Measurements from ENCODE around the gene CMIP. TPM values are rescaled to one million over a fixed set of nuclear protein-coding genes. Genes with fewer than 3 reads are reported as not detected.
"Not testable (repeated sequence)": the region's sequence is repeated elsewhere in the genome, so short reads cannot be mapped to it uniquely, and the experiment has no call there.

CMIP gene
- total RNA-seq, 1 experiment from 2014 or later = 1.4 TPM

- not testable (repeated sequence) for H3K9me3 ChIP-seq, H3K27me3 ChIP-seq, H3K4me3 ChIP-seq, H3K36me3 ChIP-seq, DNase-seq
Observed at GRCh38 chr16:81522851-81523250, 78.2 kb downstream of the CMIP start.

- H3K27me3 ChIP-seq = no peaks in the 10 kb centered on the region
- DNase-seq = peak; percentile 88
- peaks cover 3% of the 10 kb centered on the region for H3K36me3 ChIP-seq
- H3K4me3 ChIP-seq = no peak overlapping the region
- H3K9me3 ChIP-seq = no peaks in the 10 kb centered on the region
Observed at GRCh38 chr16:81523387-81524115, 78.9 kb downstream of the CMIP start.

DNA sequence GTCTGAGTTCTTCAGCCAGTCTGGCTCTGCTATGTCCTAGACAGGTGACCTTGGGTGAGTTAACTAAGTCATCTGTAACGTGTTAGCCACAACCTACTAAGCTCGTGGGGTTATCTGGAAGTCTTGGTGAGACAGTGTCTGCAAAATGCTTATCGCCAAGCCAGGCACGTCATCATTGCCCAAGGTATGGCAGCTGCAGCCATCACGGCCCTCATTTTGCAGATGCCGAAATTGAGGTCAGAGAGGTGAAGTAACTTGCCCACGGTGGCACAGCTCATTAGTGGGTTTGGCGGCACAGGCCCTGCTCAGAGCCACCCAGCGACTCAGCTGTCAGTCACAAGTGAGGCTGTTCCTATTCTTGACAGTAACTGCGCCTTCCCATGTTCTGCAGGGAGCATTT, 79.8 kb downstream of the CMIP start:
- H3K27me3 ChIP-seq = no peaks in the 10 kb centered on the region
- peaks cover 3% of the 10 kb centered on the region for H3K36me3 ChIP-seq
- no peak for DNase-seq
- H3K4me3 ChIP-seq = no peak overlapping the region
- H3K9me3 ChIP-seq = no peaks in the 10 kb centered on the region

DNA sequence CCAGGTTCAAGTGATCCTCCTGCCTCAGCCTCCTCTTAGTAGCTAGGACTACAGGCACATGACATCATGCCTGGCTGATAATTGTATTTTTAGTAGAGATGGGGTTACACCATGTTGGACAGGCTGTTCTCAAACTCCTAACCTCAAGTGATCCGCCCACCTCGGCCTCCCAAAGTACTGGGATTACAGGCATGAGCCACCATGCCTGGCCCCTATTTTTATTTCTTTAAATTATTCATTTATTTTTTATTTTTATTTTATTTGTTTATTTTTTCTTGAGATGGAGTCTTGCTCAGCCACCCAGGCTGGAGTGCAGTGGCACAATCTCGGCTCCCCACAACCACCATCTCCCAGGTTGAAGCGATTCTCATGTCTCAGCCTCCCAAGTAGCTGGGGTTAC, 80.3 kb downstream of the CMIP start:
- not testable (repeated sequence) for DNase-seq, H3K36me3 ChIP-seq, H3K4me3 ChIP-seq, H3K27me3 ChIP-seq, H3K9me3 ChIP-seq

- no peak overlapping the region for H3K4me3 ChIP-seq
- no peak for DNase-seq
- H3K27me3 ChIP-seq = no peaks in the 10 kb centered on the region
- H3K9me3 ChIP-seq = no peaks in the 10 kb centered on the region
- peaks cover 3% of the 10 kb centered on the region for H3K36me3 ChIP-seq
Observed at GRCh38 chr16:81526199-81526598, 81.6 kb downstream of the CMIP start.

- no peaks in the 10 kb centered on the region for H3K27me3 ChIP-seq
- DNase-seq = peak; percentile 72
- no peaks in the 10 kb centered on the region for H3K9me3 ChIP-seq
- H3K36me3 ChIP-seq = peaks cover 3% of the 10 kb centered on the region
- H3K4me3 ChIP-seq = no peak overlapping the region
Observed at GRCh38 chr16:81526935-81527334, 82.3 kb downstream of the CMIP start.

DNA sequence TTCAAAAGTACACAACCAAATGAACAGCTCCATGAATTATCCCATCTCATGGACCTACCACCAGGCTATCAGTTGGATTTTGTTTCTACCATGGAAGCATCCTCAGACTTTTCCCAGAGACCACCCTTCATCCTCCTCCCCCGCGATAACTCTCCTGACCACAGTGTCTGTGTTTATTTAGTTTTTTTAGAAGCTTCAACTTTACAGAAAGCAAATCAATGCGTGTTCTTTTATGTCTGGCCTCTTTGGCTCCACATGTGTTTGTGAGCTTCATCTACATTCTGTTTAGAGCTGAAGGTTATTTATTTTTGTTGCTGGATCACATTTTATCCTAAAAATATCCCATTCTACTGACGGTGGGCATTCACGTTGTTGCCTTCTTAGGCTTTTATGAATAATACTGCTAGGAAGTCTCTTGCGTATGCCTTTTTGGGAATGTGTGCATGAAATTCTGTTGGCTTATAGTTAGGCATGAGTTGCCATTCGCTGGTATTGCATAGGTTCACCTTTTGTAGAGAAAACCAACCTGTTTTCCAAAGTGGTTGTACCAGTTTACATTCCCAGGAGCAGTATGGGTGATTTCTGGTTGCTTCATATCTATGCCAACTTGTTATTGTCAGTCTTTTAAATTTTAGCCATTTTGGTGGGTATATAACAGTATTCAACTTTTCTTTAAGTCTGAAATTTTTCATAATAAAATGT, 83.0 kb downstream of the CMIP start:
- H3K27me3 ChIP-seq = no peaks in the 10 kb centered on the region
- no peak for DNase-seq
- H3K36me3 ChIP-seq = peaks cover 3% of the 10 kb centered on the region
- no peak overlapping the region for H3K4me3 ChIP-seq
- H3K9me3 ChIP-seq = no peaks in the 10 kb centered on the region

- Histone ChIP-seq H3K9me3 (no peaks in the 10 kb centered on the region), H3K36me3 (peaks cover 3% of the 10 kb centered on the region), H3K4me3 (no peak overlapping the region), H3K27me3 (no peaks in the 10 kb centered on the region)
- no peak for DNase-seq
Observed at GRCh38 chr16:81528256-81528655, 83.6 kb downstream of the CMIP start.

DNA sequence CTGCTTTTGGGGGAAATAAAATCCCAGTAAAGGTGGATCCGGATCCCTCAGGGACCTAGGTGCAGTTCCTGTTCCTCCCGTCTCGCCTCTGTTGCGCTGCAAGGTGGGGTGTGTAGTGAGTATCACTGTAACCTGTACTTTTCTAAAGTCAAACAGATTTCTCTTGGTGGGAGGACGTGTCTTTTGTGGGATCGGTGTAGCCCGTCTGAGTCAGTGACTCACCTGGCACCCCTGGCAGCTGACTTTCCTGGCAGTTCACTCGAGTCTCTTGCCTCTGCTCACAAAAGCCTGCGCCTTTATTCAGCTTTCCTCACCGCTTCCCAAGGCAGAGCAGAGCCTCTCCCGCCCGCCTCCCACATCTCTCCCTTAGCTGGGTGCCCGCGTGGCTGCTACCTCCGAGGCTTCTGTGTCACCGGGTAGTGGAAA, 85.7 kb downstream of the CMIP start:
- Histone ChIP-seq H3K9me3 (no peaks in the 10 kb centered on the region), H3K27me3 (no peaks in the 10 kb centered on the region), H3K36me3 (no peaks in the 10 kb centered on the region), H3K4me3 (no peak overlapping the region)
- no peak for DNase-seq

DNA sequence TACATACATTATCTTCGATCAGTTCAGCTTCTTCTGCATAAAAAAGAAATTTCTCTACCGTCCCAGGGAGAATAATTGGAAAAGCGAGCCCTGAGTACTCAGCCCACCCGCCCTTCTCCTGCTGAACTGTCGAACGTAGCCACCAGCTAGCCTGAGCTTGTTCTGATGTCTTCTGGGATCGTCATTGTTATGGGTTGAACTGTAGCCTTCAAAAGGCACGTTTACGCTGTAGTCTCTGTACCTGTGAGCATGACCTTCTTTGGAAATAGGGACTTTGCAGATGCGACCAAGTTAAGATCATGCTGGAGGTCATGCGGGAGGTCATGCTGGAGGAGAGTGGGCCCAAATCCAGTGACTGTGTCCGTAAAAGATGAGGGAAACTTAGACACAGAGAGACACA, 86.2 kb downstream of the CMIP start:
- no peak overlapping the region for H3K4me3 ChIP-seq
- H3K36me3 ChIP-seq = no peaks in the 10 kb centered on the region
- H3K27me3 ChIP-seq = no peaks in the 10 kb centered on the region
- no peaks in the 10 kb centered on the region for H3K9me3 ChIP-seq
- DNase-seq = no peak

DNA sequence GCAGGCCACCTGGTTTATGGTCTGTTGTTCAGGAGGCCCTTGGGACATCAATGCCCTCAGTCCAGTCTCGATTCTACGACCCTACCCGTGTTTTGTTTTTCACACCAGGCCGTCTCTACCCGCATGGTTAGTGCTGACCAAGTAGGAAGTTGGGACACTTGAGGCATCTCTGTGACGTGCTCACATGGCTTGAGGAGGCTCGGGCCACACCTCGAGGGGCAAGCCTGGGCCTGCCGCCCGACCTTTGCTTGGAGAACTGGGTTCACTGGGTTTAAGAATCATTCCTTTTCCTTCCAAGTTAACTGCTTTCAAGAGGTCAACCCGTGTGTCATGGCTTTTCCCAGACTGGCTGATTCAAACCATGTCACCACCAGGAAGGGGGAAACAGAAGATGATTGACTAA, 86.8 kb downstream of the CMIP start:
- DNase-seq = peak; percentile 8
- no peak overlapping the region for H3K4me3 ChIP-seq
- H3K36me3 ChIP-seq = no peaks in the 10 kb centered on the region
- H3K27me3 ChIP-seq = no peaks in the 10 kb centered on the region
- H3K9me3 ChIP-seq = no peaks in the 10 kb centered on the region

DNA sequence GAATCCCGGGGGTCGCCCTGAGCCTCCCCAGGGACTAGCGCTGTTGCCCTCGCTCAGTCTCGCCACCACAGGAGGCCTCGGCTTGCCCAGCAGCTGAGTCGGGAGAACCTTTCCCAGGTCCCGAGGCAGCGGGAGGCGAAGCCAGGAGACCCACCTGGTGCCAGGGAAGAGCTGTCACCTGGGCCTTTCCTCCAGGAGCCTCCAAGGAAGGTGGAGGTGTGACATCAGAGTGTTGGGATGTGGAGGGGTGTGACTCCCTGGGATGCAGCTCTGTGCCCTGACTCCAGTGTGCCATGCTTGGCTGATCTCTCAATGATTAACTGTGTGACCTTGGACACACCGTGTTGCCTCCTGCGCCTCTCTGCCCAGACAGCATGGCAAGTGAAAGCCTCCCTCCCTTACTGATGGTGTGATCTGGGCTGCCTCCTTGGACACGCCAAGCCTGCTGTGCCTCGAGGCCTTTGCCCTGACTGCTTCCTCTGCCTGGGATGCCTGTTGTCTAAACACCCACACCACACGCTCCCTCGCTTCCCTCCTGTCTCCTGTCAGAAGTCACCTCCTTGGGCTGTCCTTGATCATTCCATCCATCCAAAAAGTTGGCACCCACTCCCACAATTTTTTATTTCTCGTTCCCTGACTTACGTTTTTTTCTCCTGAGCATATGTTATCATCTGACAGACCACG, 88.0 kb downstream of the CMIP start:
- no peaks in the 10 kb centered on the region for H3K27me3 ChIP-seq
- no peaks in the 10 kb centered on the region for H3K36me3 ChIP-seq
- no peaks in the 10 kb centered on the region for H3K9me3 ChIP-seq
- no peak for DNase-seq
- no peak overlapping the region for H3K4me3 ChIP-seq

- Histone ChIP-seq H3K36me3 (no peaks in the 10 kb centered on the region), H3K27me3 (no peaks in the 10 kb centered on the region), H3K9me3 (no peaks in the 10 kb centered on the region), H3K4me3 (no peak overlapping the region)
- DNase-seq = no peak
Observed at GRCh38 chr16:81533175-81533507, 88.5 kb downstream of the CMIP start.

- Histone ChIP-seq H3K9me3 (no peaks in the 10 kb centered on the region), H3K4me3 (no peak overlapping the region), H3K27me3 (no peaks in the 10 kb centered on the region), H3K36me3 (no peaks in the 10 kb centered on the region)
- no peak for DNase-seq
Observed at GRCh38 chr16:81535679-81536360, 91.2 kb downstream of the CMIP start.

GRCh38 chr16:81536648-81537047, 92.0 kb downstream of the CMIP start:
- Histone ChIP-seq H3K9me3 (no peaks in the 10 kb centered on the region), H3K27me3 (no peaks in the 10 kb centered on the region), H3K36me3 (no peaks in the 10 kb centered on the region), H3K4me3 (no peak overlapping the region)
- DNase-seq = no peak

GRCh38 chr16:81537721-81538561, 93.3 kb downstream of the CMIP start:
- DNase-seq = no peak
- Histone ChIP-seq H3K4me3 (no peak overlapping the region), H3K27me3 (no peaks in the 10 kb centered on the region), H3K9me3 (no peaks in the 10 kb centered on the region), H3K36me3 (no peaks in the 10 kb centered on the region)

All from MG63 (cell line).